Keratinocyte (primary cell): ENCODE measurements around the gene TCN1.

Source experiments
- CTCF ChIP-seq, 3 experiments: IDR thresholded peaks in 1 of 3; conservative IDR thresholded peaks in 1 of 3; optimal IDR thresholded peaks in 1 of 3; 2 replicates in 2 of 3; 3 replicates in 1 of 3; pipeline versions ENCODE3 to v1.5.1; 2011; ENCODE audit warnings: low read length in 3 of 3, mild to moderate bottlenecking in 3 of 3, moderate library complexity in 2 of 3, control low read depth in 1 of 3, inconsistent platforms in 1 of 3; ENCODE audit not compliant: insufficient read depth in 2 of 3; ENCODE audit errors: extremely low read depth in 1 of 3
- EZH2 ChIP-seq: IDR thresholded peaks from one replicate; pipeline ENCODE4 v1.6.1; 2012; ENCODE audit warnings: inconsistent platforms, mild to moderate bottlenecking, low read length, moderate library complexity

GRCh38 chr11:59839615-59840014 lies 26.7 kb downstream of the TCN1 start:
- no peak for TF ChIP-seq CTCF (optimal IDR thresholded peaks at IDR 0.05 in 1 of 3, IDR thresholded peaks at IDR 0.05 in 1 of 3, conservative IDR thresholded peaks at IDR 0.05 in 1 of 3; ENCODE audit: extremely low read depth in 1 of 3, insufficient read depth in 2 of 3, low read length in 3 of 3)
- TF ChIP-seq EZH2, result no peak
